RWPE1 (cell line): ENCODE measurements around the gene SLC27A1.

Source experiments
- CTCF ChIA-PET: fragments of 350-600 bp; sonication (Branson Sonifier 250); formaldehyde crosslinking; extraction: SDS; loops from one replicate; lab custom pipeline; 2021; lab: Yijun Ruan, JAX
- POLR2A ChIA-PET: fragments of 400-600 bp; formaldehyde crosslinking; extraction: SDS; loops from one replicate; lab custom pipeline; 2020; ENCODE audit warnings: antibody characterized with exemption; ENCODE audit not compliant: low non-redundant PET; lab: Yijun Ruan, JAX
- DNase-seq: peaks from one replicate; pipeline ENCODE4 v3.0.0; 2012; ENCODE audit warnings: low spot score
- H3K27ac ChIP-seq: fragments of 450-650 bp; 2 replicates; pipeline ENCODE4 v1.5.1; 2017
- TF ChIP-seq, protein P1 (sequence below): fragments of 450-650 bp; conservative IDR thresholded peaks from 2 replicates; pipeline ENCODE4 v1.5.1; 2017; ENCODE audit warnings: low read depth, mild to moderate bottlenecking

SLC27A1 gene

GRCh38 chr19:17534767-17535166, 64.4 kb downstream of the SLC27A1 start:
- TF ChIP-seq, protein P1, sequence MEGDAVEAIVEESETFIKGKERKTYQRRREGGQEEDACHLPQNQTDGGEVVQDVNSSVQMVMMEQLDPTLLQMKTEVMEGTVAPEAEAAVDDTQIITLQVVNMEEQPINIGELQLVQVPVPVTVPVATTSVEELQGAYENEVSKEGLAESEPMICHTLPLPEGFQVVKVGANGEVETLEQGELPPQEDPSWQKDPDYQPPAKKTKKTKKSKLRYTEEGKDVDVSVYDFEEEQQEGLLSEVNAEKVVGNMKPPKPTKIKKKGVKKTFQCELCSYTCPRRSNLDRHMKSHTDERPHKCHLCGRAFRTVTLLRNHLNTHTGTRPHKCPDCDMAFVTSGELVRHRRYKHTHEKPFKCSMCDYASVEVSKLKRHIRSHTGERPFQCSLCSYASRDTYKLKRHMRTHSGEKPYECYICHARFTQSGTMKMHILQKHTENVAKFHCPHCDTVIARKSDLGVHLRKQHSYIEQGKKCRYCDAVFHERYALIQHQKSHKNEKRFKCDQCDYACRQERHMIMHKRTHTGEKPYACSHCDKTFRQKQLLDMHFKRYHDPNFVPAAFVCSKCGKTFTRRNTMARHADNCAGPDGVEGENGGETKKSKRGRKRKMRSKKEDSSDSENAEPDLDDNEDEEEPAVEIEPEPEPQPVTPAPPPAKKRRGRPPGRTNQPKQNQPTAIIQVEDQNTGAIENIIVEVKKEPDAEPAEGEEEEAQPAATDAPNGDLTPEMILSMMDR = no peak
- CTCF ChIA-PET = no interaction called here
- no peak for DNase-seq
- no peak overlapping the region for H3K27ac ChIP-seq
- POLR2A ChIA-PET = no interaction called here

- TF ChIP-seq, protein P1 = no peak
- no peak for DNase-seq
- no peak overlapping the region for H3K27ac ChIP-seq
- ChIA-PET CTCF (interaction anchor here (0.5 to 1.3 kb wide), 2 partner anchors 36 to 168 kb away, joined by 3 read pairs; no protein-coding TSS in a partner anchor), POLR2A (no interaction called here)
Observed at GRCh38 chr19:17536955-17537354, 66.6 kb downstream of the SLC27A1 start.

GRCh38 chr19:17538684-17539237, 68.4 kb downstream of the SLC27A1 start:
- no peak for DNase-seq
- ChIA-PET CTCF (interaction anchor here (1.0 to 1.6 kb wide), 2 partner anchors 21 to 228 kb away, joined by 8 read pairs; no protein-coding TSS in a partner anchor), POLR2A (no interaction called here)
- TF ChIP-seq, protein P1 = no peak
- H3K27ac ChIP-seq = no peak overlapping the region

DNA sequence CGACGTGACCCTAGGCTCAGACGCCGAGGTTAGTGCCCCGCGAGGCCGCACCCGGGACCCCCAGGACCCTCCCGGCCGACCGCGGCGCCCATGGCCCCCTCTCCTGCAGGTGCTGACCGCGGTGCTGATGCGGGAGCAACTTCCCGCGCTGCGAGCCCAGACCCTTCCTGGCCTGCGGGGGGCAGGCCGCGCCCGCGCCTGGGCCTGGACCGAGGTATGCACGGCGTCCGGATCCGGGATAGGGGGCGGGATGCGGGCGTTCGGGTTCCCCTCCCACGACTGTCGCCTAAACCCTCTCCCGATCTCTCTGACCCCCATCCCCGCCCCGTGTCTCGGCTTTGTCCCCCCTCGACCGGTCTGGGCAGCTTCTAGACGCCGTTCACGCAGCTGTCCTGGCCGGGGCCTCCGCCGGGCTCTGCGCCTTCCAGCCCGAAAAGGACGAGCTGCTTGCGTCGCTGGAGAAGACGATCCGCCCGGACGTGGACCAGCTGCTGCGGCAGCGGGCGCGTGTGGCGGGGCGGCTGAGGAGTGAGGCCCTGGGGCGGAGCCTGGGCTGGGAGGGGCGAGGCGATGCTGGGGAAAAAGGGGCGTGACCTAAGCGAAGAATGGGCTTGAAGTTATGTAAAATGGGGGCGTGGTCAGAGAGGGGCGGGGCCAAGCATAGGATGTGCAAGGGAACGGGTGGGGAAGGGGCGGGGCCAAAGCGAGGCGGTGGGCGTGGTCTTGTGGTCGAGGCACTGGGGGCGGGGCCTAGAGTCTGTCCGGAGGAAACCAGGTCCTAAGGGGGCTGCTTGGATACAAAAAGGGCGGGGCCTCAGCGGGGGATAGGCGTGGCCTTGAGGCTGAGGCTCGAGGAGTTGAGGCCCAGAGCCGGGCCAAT, 69.2 kb downstream of the SLC27A1 start:
- ChIA-PET POLR2A (no interaction called here), CTCF (interaction anchor here (0.6 to 1.6 kb wide), 3 partner anchors 22 to 227 kb away, joined by 3 to 8 read pairs (median 8); no protein-coding TSS in a partner anchor)
- peak; percentile 98 for DNase-seq
- TF ChIP-seq, protein P1 = peak; percentile 72
- peak overlapping the region; percentile 35; the same call in 1 of the 2 replicates for H3K27ac ChIP-seq

DNA sequence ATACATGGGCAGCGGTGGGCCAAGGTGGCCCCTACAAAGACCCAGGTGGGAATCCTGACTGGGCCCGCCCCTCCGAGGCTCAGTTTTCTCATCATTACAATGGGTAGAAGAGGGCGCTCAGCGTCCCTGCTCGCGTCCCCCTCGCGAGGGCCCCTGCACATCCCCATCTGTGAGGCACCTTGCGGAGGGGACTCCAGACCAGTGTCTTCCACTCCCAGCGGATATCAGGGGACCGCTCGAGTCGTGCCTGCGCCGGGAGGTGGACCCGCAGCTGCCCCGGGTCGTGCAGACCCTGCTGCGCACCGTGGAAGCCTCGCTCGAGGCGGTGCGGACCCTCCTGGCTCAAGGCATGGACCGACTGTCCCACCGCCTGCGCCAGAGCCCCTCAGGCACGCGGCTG, 69.8 kb downstream of the SLC27A1 start:
- H3K27ac ChIP-seq = no peak overlapping the region
- TF ChIP-seq, protein P1 = no peak
- ChIA-PET CTCF (interaction anchor here (1.6 kb wide), 1 partner anchor 227 kb away, joined by 8 read pairs; no protein-coding TSS in a partner anchor), POLR2A (no interaction called here)
- DNase-seq = no peak

- POLR2A ChIA-PET = no interaction called here
- TF ChIP-seq, protein P1 = no peak
- no peak for DNase-seq
- CTCF ChIA-PET = no interaction called here
- no peak overlapping the region for H3K27ac ChIP-seq
Observed at GRCh38 chr19:17541184-17541759, 70.9 kb downstream of the SLC27A1 start.
